HL-60/S4 treated with retinoic acid at 250 ng/mL for 4 days and 3 days (cell line): ENCODE measurements around the gene ZNF527.
"Not testable (repeated sequence)": the region's sequence is repeated elsewhere in the genome, so short reads cannot be mapped to it uniquely, and the experiment has no call there.

Source experiments
- in situ Hi-C: fragments of 300-500 bp; cut with MboI; formaldehyde crosslinking; loops from 2 replicates; pipeline ENCODE4 v1.7.0; 2022; ENCODE audit warnings: low sequenced_read_pairs

The ZNF527 gene

GRCh38 chr19:37370880-37371661 is at the start of gene ZNF527:
ZNF527 (plus strand) TSS chr19:37371099; CDS start chr19:37374199, 3,100 bp downstream.
- in situ Hi-C loops = no loop called here

DNA sequence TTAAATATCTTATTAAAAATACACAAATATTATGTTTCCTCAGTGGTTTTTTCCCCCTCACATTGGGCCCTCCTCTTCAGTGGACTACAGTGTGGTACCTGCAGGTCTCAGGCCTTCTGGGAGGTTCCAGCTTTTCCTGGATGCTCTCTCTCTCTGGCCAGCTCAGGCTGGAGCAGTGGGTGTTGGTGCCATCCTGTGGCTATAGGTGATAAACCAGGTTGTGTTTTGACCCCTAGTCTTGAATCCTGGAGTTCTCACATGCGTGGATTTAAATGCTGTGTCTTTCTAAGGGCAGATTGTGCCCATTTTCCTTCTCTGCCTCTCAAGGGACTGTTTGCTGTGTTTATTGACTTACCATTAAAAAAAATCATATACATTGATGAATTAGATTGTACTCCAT is 41.2 kb upstream of the ZNF527 start:
- in situ Hi-C loops = no loop called here

DNA sequence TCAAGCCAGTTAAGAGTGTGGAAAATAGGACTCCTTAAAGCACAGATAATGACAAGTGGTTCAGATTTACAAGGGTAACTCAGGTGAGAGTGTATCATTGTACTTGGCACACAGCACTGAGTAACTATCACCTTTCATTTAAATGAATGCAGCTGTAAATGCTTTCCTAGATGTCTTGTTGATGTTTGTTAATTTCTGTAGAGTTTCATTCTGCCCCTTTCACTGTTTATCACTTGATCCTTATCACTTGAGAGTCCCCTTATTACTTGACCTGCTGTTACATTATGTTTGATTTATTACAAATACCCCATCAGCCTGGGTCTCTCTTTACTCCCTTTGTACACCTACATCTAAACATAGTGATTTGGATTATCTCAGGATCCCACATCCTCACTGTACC is 38.1 kb upstream of the ZNF527 start:
- in situ Hi-C loops = no loop called here

GRCh38 chr19:37333457-37333856 is 37.4 kb upstream of the ZNF527 start:
- in situ Hi-C loops = no loop called here

- in situ Hi-C loops = no loop called here
These were observed 36.5 kb upstream of the ZNF527 start for GRCh38 chr19:37334179-37335071.

DNA sequence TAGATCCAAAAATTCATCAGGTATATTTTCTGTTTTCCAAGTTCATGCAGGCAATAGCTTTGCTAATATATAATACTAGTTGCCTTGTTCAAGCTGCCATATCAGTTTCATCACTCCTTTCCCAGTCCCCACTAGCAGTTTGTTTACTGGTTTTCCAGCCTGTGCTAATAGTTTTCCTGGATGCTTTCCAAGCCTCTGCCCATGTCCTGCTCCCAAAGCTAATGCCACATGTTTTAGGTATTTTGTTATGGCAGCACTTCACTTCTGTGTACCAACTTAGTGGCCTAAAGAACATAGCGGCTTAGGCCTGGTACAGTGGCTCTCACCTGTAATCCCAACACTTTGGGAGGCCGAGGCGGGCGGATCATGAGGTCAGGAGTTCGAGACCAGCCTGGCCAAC is 28.1 kb upstream of the ZNF527 start:
- in situ Hi-C loops = no loop called here

GRCh38 chr19:37346091-37346490 is 24.8 kb upstream of the ZNF527 start:
- in situ Hi-C loops = no loop called here

DNA sequence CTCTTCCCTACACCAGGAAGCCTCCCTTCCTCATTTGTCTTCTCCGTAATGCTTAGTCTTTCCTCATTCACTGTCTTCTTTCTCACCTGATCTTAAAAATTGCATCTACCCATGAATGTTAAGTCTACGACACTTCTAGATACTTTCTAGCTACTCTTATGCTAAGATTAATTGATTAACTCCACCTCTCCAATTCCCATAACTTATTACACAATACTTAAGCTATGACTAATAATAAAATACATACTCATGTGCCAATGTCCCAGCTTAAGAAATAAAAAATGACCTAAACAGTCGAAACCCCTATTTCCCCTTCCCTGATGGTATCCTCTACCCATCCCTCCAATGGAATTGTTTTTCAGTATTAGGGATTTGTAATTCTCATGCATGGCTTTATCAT is 22.8 kb upstream of the ZNF527 start:
- in situ Hi-C loops = no loop called here

DNA sequence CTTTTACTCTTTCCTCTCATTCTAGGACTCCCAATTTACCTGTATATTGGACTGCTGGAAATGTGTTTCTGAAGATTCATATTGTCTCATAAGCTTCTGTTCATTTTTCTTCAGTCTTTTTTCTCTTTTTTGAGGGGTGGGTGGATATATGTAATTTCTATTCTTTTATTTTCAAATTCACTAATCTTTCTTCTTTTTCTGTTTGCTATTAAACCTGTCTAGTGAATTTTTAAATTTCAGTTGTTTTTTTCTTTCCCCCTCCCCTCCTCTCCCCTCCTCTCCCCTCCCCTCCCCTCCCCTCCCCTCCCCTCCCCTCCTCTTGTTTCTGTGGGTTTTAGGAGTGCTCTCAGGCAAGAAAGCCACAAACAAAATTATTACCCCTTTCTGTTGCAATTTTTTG is 16.9 kb upstream of the ZNF527 start:
- in situ Hi-C loops = no loop called here

DNA sequence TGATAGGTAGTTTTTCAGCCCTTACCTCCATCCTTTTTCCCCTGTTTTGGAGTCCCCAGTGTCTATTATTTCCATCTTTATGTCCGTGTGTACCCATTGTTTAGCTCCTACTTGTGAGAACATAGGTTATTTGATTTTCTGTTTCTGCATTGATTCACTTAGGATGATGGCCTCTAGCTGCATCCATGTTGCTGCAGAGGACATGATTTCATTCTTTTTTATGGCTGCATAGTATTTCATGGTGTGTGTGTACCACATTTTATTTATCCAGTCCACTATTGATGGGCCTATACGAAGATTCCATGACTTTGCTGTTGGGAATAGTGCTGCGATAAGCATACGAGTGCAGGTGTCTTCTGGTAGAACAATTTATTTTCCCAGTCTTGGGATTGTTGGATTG is 15.0 kb upstream of the ZNF527 start:
- in situ Hi-C loops = no loop called here

DNA sequence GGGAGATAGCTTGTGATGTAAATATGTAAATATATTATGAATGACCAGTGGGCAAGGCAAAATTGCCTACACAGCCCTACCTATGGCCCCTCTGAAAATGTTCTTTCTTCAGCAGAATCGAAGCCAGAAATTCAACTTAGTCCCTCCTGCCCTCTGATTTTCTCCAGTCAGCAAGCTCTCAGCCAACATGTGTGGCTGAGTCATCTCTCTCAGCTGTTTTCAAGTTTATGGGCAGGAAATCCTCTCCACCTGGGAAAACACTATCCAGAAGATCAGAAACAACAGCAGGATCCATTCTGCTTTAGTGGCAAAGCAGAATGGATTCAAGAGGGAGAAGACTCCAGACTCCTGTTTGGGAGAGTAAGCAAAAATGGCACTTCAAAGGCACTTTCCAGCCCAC is 8.9 kb upstream of the ZNF527 start:
- in situ Hi-C loops = no loop called here

- in situ Hi-C loops = no loop called here
These were observed 8.2 kb upstream of the ZNF527 start for GRCh38 chr19:37362733-37363132.

- in situ Hi-C loops = not testable (repeated sequence)
These were observed 466 bp upstream of the ZNF527 start for GRCh38 chr19:37370386-37370879.

DNA sequence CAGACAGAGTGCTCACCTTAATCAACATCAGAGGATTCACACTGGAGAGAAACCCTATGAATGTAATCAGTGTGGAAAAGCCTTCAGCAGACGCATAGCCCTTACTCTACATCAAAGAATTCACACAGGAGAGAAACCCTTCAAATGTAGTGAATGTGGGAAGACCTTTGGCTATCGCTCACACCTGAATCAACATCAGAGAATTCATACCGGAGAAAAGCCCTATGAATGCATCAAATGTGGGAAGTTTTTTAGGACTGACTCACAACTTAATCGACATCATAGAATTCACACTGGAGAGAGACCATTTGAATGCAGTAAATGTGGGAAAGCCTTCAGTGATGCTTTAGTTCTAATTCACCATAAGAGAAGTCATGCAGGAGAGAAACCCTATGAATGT is 18.3 kb downstream of the ZNF527 start:
- in situ Hi-C loops = no loop called here

- in situ Hi-C loops = not testable (repeated sequence)
These were observed 20.5 kb downstream of the ZNF527 start for GRCh38 chr19:37391399-37391798.

DNA sequence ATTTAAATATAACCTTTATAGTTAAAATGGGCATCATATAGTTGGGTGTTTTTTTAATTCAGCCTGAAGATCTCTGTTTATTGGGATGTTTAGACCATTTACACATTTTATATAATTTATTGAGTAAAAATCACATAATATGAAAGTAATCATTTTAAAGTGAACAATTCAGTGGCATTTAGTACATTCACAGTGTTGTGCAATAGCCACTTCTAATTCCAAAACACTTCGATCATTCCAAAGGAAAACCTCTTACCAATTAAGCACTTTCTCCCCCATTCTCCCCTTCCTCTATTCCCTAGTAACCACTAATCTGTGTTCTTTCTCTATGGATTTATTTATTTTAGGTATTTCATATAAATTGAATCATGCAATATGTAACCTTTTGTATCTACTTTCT is 30.2 kb downstream of the ZNF527 start:
- in situ Hi-C loops = no loop called here

DNA sequence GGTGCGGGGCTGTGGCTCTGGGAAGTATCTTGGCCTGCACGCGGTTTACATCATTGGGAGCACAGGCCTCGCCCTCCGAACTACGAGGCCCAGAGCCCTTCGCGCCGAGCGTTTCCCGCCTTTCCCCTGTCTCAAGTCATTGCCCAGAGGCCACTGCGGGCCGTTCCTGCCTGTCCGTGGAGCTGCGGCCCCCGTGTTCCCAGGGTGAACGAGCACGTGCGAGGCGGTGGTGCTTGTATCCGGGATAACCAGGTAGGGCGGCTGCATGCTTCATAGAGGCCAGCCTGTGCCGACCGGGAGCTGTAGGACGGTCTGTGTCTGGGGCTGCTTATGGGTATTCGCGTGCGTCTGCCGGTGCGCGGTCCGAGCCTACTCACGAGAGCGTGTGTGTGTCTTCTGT is 32.5 kb downstream of the ZNF527 start:
- in situ Hi-C loops = no loop called here

GRCh38 chr19:37406140-37406846 is 35.4 kb downstream of the ZNF527 start:
- in situ Hi-C loops = not testable (repeated sequence)

DNA sequence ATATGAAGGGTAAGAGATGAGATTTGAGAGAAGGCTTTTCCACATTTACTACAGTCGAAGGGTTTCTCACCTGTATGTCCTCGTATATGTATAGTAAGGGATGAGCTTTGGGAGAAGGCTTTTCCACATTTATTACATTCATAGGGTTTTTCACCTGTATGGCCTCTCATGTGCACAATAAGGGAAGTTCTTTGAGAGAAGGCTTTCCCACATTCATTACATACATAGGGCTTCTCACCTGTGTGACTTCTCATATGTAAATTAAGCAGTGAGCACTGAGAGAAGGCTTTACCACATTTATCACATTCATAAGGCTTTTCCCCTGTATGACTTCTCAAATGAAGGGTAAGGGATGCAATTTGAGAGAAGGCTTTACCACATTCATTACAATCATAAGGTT is 41.8 kb downstream of the ZNF527 start:
- in situ Hi-C loops = no loop called here

- in situ Hi-C loops = no loop called here
These were observed 42.6 kb downstream of the ZNF527 start for GRCh38 chr19:37413313-37414084.
